KMS-11 (cell line): ENCODE results near the gene KCTD1.

ENCODE experiments used
- H2AFZ ChIP-seq: fragments of 200-600 bp; sonication (generic); 2 replicates; pipeline ENCODE4 v1.6.1; 2016; ENCODE audit warnings: antibody characterized with exemption, mixed run types, low read depth
- H3K27ac ChIP-seq: fragments of 200-600 bp; sonication (generic); 2 replicates; pipeline ENCODE4 v1.6.1; 2016; ENCODE audit warnings: mild to moderate bottlenecking, mixed run types
- H3K27me3 ChIP-seq: fragments of 200-600 bp; sonication (generic); 2 replicates; pipeline ENCODE4 v1.6.1; 2017; ENCODE audit warnings: mild to moderate bottlenecking, low read depth, mixed run types, moderate library complexity; ENCODE audit not compliant: insufficient read depth
- H3K36me3 ChIP-seq: fragments of 200-600 bp; sonication (generic); 2 replicates; pipeline ENCODE4 v1.6.1; 2017; ENCODE audit warnings: mild to moderate bottlenecking, mixed run types; ENCODE audit not compliant: insufficient read depth
- H3K4me1 ChIP-seq: fragments of 200-600 bp; sonication (generic); 2 replicates; pipeline ENCODE4 v1.6.1; 2016; ENCODE audit warnings: mild to moderate bottlenecking, low read depth, mixed run types; ENCODE audit not compliant: poor library complexity, severe bottlenecking
- H3K4me2 ChIP-seq: fragments of 200-600 bp; sonication (generic); 2 replicates; pipeline ENCODE4 v1.7.0; 2016; ENCODE audit warnings: mild to moderate bottlenecking, mixed run types
- H3K4me3 ChIP-seq: fragments of 200-600 bp; sonication (generic); IDR thresholded peaks from 2 replicates; pipeline ENCODE4 v1.6.1; 2017; ENCODE audit warnings: low read depth, low read length, mixed read lengths; ENCODE audit not compliant: insufficient read depth
- H3K79me2 ChIP-seq: fragments of 200-600 bp; sonication (generic); 2 replicates; pipeline ENCODE4 v1.6.1; 2016; ENCODE audit warnings: low read depth, mixed run types; ENCODE audit not compliant: insufficient read depth
- H3K9ac ChIP-seq: fragments of 200-600 bp; sonication (generic); 2 replicates; pipeline ENCODE4 v1.6.1; 2016; ENCODE audit warnings: mild to moderate bottlenecking, mixed run types
- H4K20me1 ChIP-seq: fragments of 200-600 bp; sonication (generic); 2 replicates; pipeline ENCODE4 v1.6.1; 2016; ENCODE audit warnings: mild to moderate bottlenecking, mixed run types; ENCODE audit not compliant: insufficient read depth
- CTCF ChIP-seq: fragments of 200-600 bp; sonication (generic); conservative IDR thresholded peaks from 2 replicates; pipeline ENCODE4 v1.6.1; 2017; ENCODE audit warnings: low read depth, mild to moderate bottlenecking, antibody characterized with exemption, low read length, moderate library complexity, mixed read lengths

Gene KCTD1

GRCh38 chr18:26450989-26451682, 97.2 kb downstream of the KCTD1 start:
- Histone ChIP-seq H3K4me3 (no peak overlapping the region), H3K36me3 (no peaks in the 10 kb centered on the region), H3K79me2 (no peaks in the 10 kb centered on the region), H2AFZ (no peak overlapping the region), H4K20me1 (no peaks in the 10 kb centered on the region), H3K4me1 (peaks cover 16% of the 10 kb centered on the region), H3K9ac (no peak overlapping the region), H3K4me2 (no peak overlapping the region), H3K27me3 (no peaks in the 10 kb centered on the region), H3K27ac (no peak overlapping the region)
- no peak for TF ChIP-seq CTCF

- no peak for TF ChIP-seq CTCF
- Histone ChIP-seq H3K79me2 (no peaks in the 10 kb centered on the region), H3K4me3 (no peak overlapping the region), H3K27ac (no peak overlapping the region), H3K36me3 (no peaks in the 10 kb centered on the region), H4K20me1 (no peaks in the 10 kb centered on the region), H3K4me1 (peaks cover 6% of the 10 kb centered on the region), H3K27me3 (no peaks in the 10 kb centered on the region), H3K9ac (no peak overlapping the region), H2AFZ (no peak overlapping the region), H3K4me2 (no peak overlapping the region)
Measured at GRCh38 chr18:26448714-26449159, 99.6 kb downstream of the KCTD1 start.

- Histone ChIP-seq H4K20me1 (no peaks in the 10 kb centered on the region), H3K4me2 (no peak overlapping the region), H3K36me3 (no peaks in the 10 kb centered on the region), H3K4me3 (no peak overlapping the region), H3K27ac (no peak overlapping the region), H3K4me1 (no peaks in the 10 kb centered on the region), H3K27me3 (no peaks in the 10 kb centered on the region), H3K9ac (no peak overlapping the region), H3K79me2 (no peaks in the 10 kb centered on the region), H2AFZ (no peak overlapping the region)
- no peak for TF ChIP-seq CTCF
Measured at GRCh38 chr18:26443853-26444252, 104.5 kb downstream of the KCTD1 start.

GRCh38 chr18:26442126-26442525, 106.2 kb downstream of the KCTD1 start:
- Histone ChIP-seq H2AFZ (no peak overlapping the region), H4K20me1 (no peaks in the 10 kb centered on the region), H3K9ac (no peak overlapping the region), H3K36me3 (no peaks in the 10 kb centered on the region), H3K27me3 (no peaks in the 10 kb centered on the region), H3K4me1 (no peaks in the 10 kb centered on the region), H3K79me2 (no peaks in the 10 kb centered on the region), H3K4me3 (no peak overlapping the region), H3K4me2 (no peak overlapping the region), H3K27ac (no peak overlapping the region)
- TF ChIP-seq CTCF, result no peak
